H1 (cell line): ENCODE measurements around the gene ZSCAN21. TPM values are rescaled to one million over a fixed set of nuclear protein-coding genes. Genes with fewer than 3 reads are reported as not detected.

Experiments
- CTCF ChIA-PET: fragments of 300-600 bp; sonication (Branson Sonifier 250); formaldehyde crosslinking; loops from one replicate; lab custom pipeline; 2021; ENCODE audit not compliant: partially characterized antibody; lab: Charles Lee
- POLR2A ChIA-PET: fragments of 300-600 bp; sonication (Branson Sonifier 250); formaldehyde crosslinking; loops from one replicate; lab custom pipeline; 2021; ENCODE audit warnings: inconsistent platforms; ENCODE audit not compliant: partially characterized antibody; lab: Charles Lee
- DNase-seq, 2 experiments: peaks; one replicate each; pipeline versions ENCODE4 v3.0.0 to v3.0.0-alpha.2; 2010 to 2022; ENCODE audit warnings: low spot score in 2 of 2, low read depth in 1 of 2, mixed read lengths in 1 of 2
- FAIRE-seq: peaks from 2 replicates; lab custom pipeline; 2011; peaks lifted over from hg19 to GRCh38; lab: Jason Lieb, UNC
- H2AFZ ChIP-seq: 2 replicates; pipeline ENCODE4 v1.8.1; 2012; ENCODE audit warnings: low read length, inconsistent platforms
- H2AK5ac ChIP-seq: 2 replicates; pipeline ENCODE4 v1.6.1; 2013; ENCODE audit warnings: low read depth, low read length
- H2BK120ac ChIP-seq: replicated peaks from 2 replicates; pipeline ENCODE3; 2013; ENCODE audit warnings: low read depth, low read length, inconsistent platforms
- H2BK12ac ChIP-seq: 2 replicates; pipeline ENCODE4 v1.6.1; 2013; ENCODE audit warnings: low read depth, low read length
- H2BK15ac ChIP-seq: 2 replicates; pipeline ENCODE4 v1.6.1; 2013; ENCODE audit warnings: low read length
- H2BK20ac ChIP-seq: 2 replicates; pipeline ENCODE4 v1.6.1; 2013; ENCODE audit warnings: low read length
- H2BK5ac ChIP-seq: 2 replicates; pipeline ENCODE4 v1.6.1; 2013; ENCODE audit warnings: low read depth, low read length
- H3K14ac ChIP-seq: 2 replicates; pipeline ENCODE4 v1.6.1; 2013; ENCODE audit warnings: inconsistent platforms; ENCODE audit not compliant: insufficient read length
- H3K18ac ChIP-seq: 2 replicates; pipeline ENCODE4 v1.6.1; 2013; ENCODE audit warnings: low read length; ENCODE audit errors: extremely low read depth
- H3K23ac ChIP-seq: 2 replicates; pipeline ENCODE4 v1.6.1; 2013; ENCODE audit warnings: inconsistent platforms; ENCODE audit not compliant: insufficient read length
- H3K23me2 ChIP-seq: 2 replicates; pipeline ENCODE4 v1.6.1; 2013; ENCODE audit warnings: low read depth, low read length
- H3K27ac ChIP-seq: 2 replicates; pipeline ENCODE4 v1.6.1; 2011; ENCODE audit warnings: low read depth, low read length, inconsistent platforms
- H3K27me3 ChIP-seq, 4 experiments: replicated peaks in 1 of 4; 1 replicate in 1 of 4; 2 replicates in 3 of 4; pipeline versions ENCODE4 v1.6.1 to v1.8.1; 2011 to 2013; ENCODE audit warnings: low read length in 3 of 4, mild to moderate bottlenecking in 3 of 4, inconsistent platforms in 2 of 4, mixed read lengths in 2 of 4, moderate library complexity in 1 of 4; ENCODE audit not compliant: control insufficient read depth in 3 of 4, insufficient read depth in 3 of 4; ENCODE audit errors: extremely low read depth in 1 of 4
- H3K36me3 ChIP-seq, 4 experiments: 2 replicates each; pipeline versions ENCODE4 v1.6.1 to v1.8.1; 2011 to 2013; ENCODE audit warnings: mild to moderate bottlenecking in 4 of 4, low read length in 3 of 4, moderate library complexity in 2 of 4, control low read depth in 1 of 4, inconsistent platforms in 1 of 4; ENCODE audit not compliant: insufficient read depth in 4 of 4, control insufficient read depth in 2 of 4
- H3K4ac ChIP-seq: replicated peaks from 2 replicates; pipeline ENCODE3; 2013; ENCODE audit warnings: low read length, low read depth, mixed read lengths, inconsistent platforms; ENCODE audit not compliant: insufficient read length
- H3K4me1 ChIP-seq, 4 experiments: replicated peaks in 1 of 4; 1 replicate in 1 of 4; 2 replicates in 3 of 4; pipeline versions ENCODE4 v1.6.1 to v1.8.1; 2011 to 2013; ENCODE audit warnings: low read length in 3 of 4, inconsistent platforms in 2 of 4, mixed read lengths in 1 of 4; ENCODE audit not compliant: insufficient read depth in 4 of 4, control insufficient read depth in 3 of 4
- H3K4me2 ChIP-seq, 2 experiments: 2 replicates each; pipeline versions ENCODE4 v1.6.1 to v1.8.1; 2011 to 2013; ENCODE audit warnings: low read depth in 2 of 2, low read length in 2 of 2, control low read depth in 1 of 2, inconsistent platforms in 1 of 2, mild to moderate bottlenecking in 1 of 2; ENCODE audit not compliant: insufficient read depth in 1 of 2
- H3K4me3 ChIP-seq, 4 experiments: fragments of 200-600, 300-600 bp in 1 of 4; sonication (generic), shearing (Covaris generic), sonication (Bioruptor Twin) in 1 of 4; 2 replicates each; pipeline versions ENCODE4 v1.5.1 to v1.8.1; 2011 to 2016; ENCODE audit warnings: low read length in 4 of 4, low read depth in 3 of 4, control low read depth in 2 of 4, inconsistent platforms in 2 of 4, mild to moderate bottlenecking in 2 of 4, mixed read lengths in 1 of 4, moderate library complexity in 1 of 4; ENCODE audit not compliant: insufficient read depth in 2 of 4; ENCODE audit errors: extremely low read depth in 1 of 4
- H3K56ac ChIP-seq: replicated peaks from 2 replicates; pipeline ENCODE3; 2013; ENCODE audit warnings: low read depth, mild to moderate bottlenecking, mixed read lengths, low read length, inconsistent platforms; ENCODE audit not compliant: insufficient read length
- H3K79me1 ChIP-seq: 2 replicates; pipeline ENCODE4 v1.6.1; 2013; ENCODE audit warnings: low read depth, low read length, control low read depth
- H3K79me2 ChIP-seq, 2 experiments: 2 replicates each; pipeline versions ENCODE4 v1.6.1 to v1.8.1; 2012 to 2013; ENCODE audit warnings: low read length in 2 of 2, mild to moderate bottlenecking in 2 of 2, inconsistent platforms in 1 of 2; ENCODE audit not compliant: insufficient read depth in 2 of 2, control insufficient read depth in 1 of 2
- H3K9ac ChIP-seq, 4 experiments: replicated peaks in 1 of 4; 1 replicate in 1 of 4; 2 replicates in 3 of 4; pipeline versions ENCODE4 v1.6.1 to v1.8.1; 2011 to 2013; ENCODE audit warnings: low read depth in 3 of 4, low read length in 3 of 4, control low read depth in 2 of 4, mild to moderate bottlenecking in 2 of 4, moderate library complexity in 2 of 4, inconsistent platforms in 1 of 4; ENCODE audit errors: extremely low read depth in 1 of 4
- H3K9me3 ChIP-seq, 2 experiments: 2 replicates each; pipeline versions ENCODE4 v1.6.1 to v1.8.1; 2012 to 2013; ENCODE audit warnings: mild to moderate bottlenecking in 2 of 2, moderate library complexity in 2 of 2, control low read depth in 1 of 2, inconsistent platforms in 1 of 2, low read depth in 1 of 2, low read length in 1 of 2, mixed read lengths in 1 of 2; ENCODE audit not compliant: insufficient read depth in 2 of 2
- H4K20me1 ChIP-seq, 2 experiments: replicated peaks in 1 of 2; 2 replicates each; pipeline versions ENCODE3 to v1.8.1; 2011 to 2013; ENCODE audit warnings: inconsistent platforms in 2 of 2, low read length in 2 of 2, mild to moderate bottlenecking in 1 of 2; ENCODE audit not compliant: insufficient read depth in 2 of 2, control insufficient read depth in 1 of 2
- H4K5ac ChIP-seq: 2 replicates; pipeline ENCODE4 v1.6.1; 2013; ENCODE audit warnings: low read length, low read depth, mixed read lengths, inconsistent platforms; ENCODE audit not compliant: insufficient read length
- H4K8ac ChIP-seq: 2 replicates; pipeline ENCODE4 v1.8.0; 2013; ENCODE audit warnings: mild to moderate bottlenecking, moderate library complexity, low read length, inconsistent platforms; ENCODE audit not compliant: insufficient read depth; ENCODE audit errors: extremely low read depth
- H4K91ac ChIP-seq: replicated peaks from 2 replicates; pipeline ENCODE3; 2013; ENCODE audit warnings: low read length, mixed read lengths, inconsistent platforms; ENCODE audit not compliant: insufficient read length
- BACH1 ChIP-seq: IDR thresholded peaks from 2 replicates; pipeline ENCODE4 v1.6.1; 2012; ENCODE audit warnings: low read length, improper control_type of control experiment
- SIRT6 ChIP-seq: IDR thresholded peaks from one replicate; pipeline ENCODE4 v1.7.1; 2012; ENCODE audit warnings: low read length, inconsistent platforms
- WGBS, 2 experiments: shearing (Covaris generic) in 1 of 2; methylation state at CpG; one replicate each; pipeline versions ENCODE4 v1.1.6 to v1.1.7; 2013 to 2015; ENCODE audit warnings: low lambda C conversion rate in 2 of 2, mixed read lengths in 2 of 2, inconsistent platforms in 1 of 2, low coverage in 1 of 2, missing lambda C conversion rate in 1 of 2; ENCODE audit not compliant: insufficient replicate concordance in 2 of 2, insufficient coverage in 1 of 2, insufficient read length in 1 of 2; ENCODE audit errors: extremely low coverage in 1 of 2, missing lambda C conversion rate in 1 of 2; 5-methylcytosine and 5-hydroxymethylcytosine counted together
- polyA plus RNA-seq, 7 experiments: library from polyadenylated mRNA; depleted of rRNA in 3 of 7; stranded (reverse) in 5 of 7; unstranded in 2 of 7; fragments of >200 nt in 5 of 7; fragments of 200-250 nt in 2 of 7; gene quantifications; 1 replicate in 5 of 7; 2 replicates in 1 of 7; 4 replicates in 1 of 7; pipeline versions ENCODE4 v1.2.1 to v1.2.3, GENCODE V29; 2011 to 2013; ENCODE audit warnings: missing spikeins in 2 of 7, mixed read lengths in 2 of 7
- total RNA-seq: library from RNA; stranded (reverse); fragmentation: NEBNext Ultra II Directional; extraction: Animal tissue kit (Norgen Biotek cat#: 25700); gene quantifications from 2 replicates; pipeline ENCODE4 v1.2.1, GENCODE V29; 2021

The ZSCAN21 gene
- total and polyA plus RNA-seq, 2 of the 8 experiments (the other 6 are each of a cell fraction or from before 2014, with no cell fraction given) = 15.4 to 26.1 TPM

DNA sequence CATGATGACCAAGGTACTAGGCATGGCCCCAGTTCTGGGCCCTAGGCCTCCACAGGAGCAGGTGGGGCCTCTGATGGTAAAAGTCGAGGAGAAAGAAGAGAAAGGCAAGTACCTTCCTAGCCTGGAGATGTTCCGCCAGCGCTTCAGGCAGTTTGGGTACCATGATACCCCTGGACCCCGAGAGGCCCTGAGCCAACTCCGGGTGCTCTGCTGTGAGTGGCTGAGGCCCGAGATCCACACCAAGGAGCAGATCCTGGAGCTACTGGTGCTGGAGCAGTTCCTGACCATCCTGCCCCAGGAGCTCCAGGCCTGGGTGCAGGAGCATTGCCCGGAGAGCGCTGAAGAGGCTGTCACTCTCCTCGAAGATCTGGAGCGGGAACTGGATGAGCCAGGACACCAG, 7.4 kb downstream of the ZSCAN21 start:
- 95% methylated on average over 10 of the region's 10 CpGs; no CpG with 5 or more reads in 1 of the 2 experiments for WGBS, 2 experiments
- Histone ChIP-seq H3K23ac (no peak overlapping the region), H3K23me2 (no peaks in the 10 kb centered on the region; the same call in 1 of the 2 replicates), H2AFZ (no peak overlapping the region), H2BK15ac (no peak overlapping the region), H3K4me2 (no peak overlapping the region), H3K4me3 (no peak overlapping the region), H2BK20ac (no peak overlapping the region), H3K27ac (no peak overlapping the region), H4K5ac (no peak overlapping the region), H2BK120ac (no peak overlapping the region), H4K20me1 (peaks cover 0 to 3% of the 10 kb centered on the region in 2 experiments), H3K9me3 (no peaks in the 10 kb centered on the region), H4K91ac (no peak overlapping the region), H3K14ac (no peak overlapping the region), H2BK5ac (no peak overlapping the region)
- no peak for FAIRE-seq
- POLR2A ChIA-PET = interaction anchor here (18.6 kb wide), 1 partner anchor 15 kb away, joined by 294 read pairs; the partner anchor contains the start of gene ZNF3
- DNase-seq = no peak
- TF ChIP-seq SIRT6 = no peak
- TF ChIP-seq BACH1 = no peak
- TF ChIP-seq, all 59 proteins: peak for 0
- Histone ChIP-seq H3K9ac (no peak overlapping the region), H3K27me3 (peaks cover 0 to 1% (median 0%) of the 10 kb centered on the region in 4 experiments; a peak in 1 of 7 replicates), H2BK12ac (no peak overlapping the region), H3K79me1 (peaks cover 3% of the 10 kb centered on the region; the same call in 1 of the 2 replicates), H3K18ac (no peak overlapping the region), H3K56ac (no peak overlapping the region), H3K4ac (no peak overlapping the region), H3K4me1 (no peaks in the 10 kb centered on the region), H2AK5ac (no peak overlapping the region), H4K8ac (no peak overlapping the region), H3K36me3 (peaks cover 15 to 41% (median 29%) of the 10 kb centered on the region in 4 experiments), H3K79me2 (peaks cover 0 to 18% of the 10 kb centered on the region in 2 experiments; a peak in 2 of 4 replicates)
- CTCF ChIA-PET = interaction anchor here (0.7 to 1.7 kb wide), 2 partner anchors 9 to 42 kb away, joined by 3 read pairs; partner anchors contain the start of gene ZKSCAN1
